ENCODE results near the gene ESPN. TPM values are rescaled to one million over a fixed set of nuclear protein-coding genes. Genes with fewer than 3 reads are reported as not detected.
A peak's percentile ranks its signal among the peaks of the same experiment; 100 is the strongest.

The ESPN gene
- total RNA-seq, 1 experiment from 2014 or later = 53.1 TPM

GRCh38 chr1:6384962-6385361 lies 39.6 kb upstream of the ESPN start:
- Histone ChIP-seq H2AFZ (ENCODE audit: low read length) (no peak overlapping the region), H3K23me2 (ENCODE audit: insufficient read length, low read depth, low read length, poor library complexity, severe bottlenecking) (no peaks in the 10 kb centered on the region), H3K4ac (ENCODE audit: low read depth, low read length) (no peak overlapping the region), H4K91ac (ENCODE audit: insufficient read length, low read depth, low read length) (no peak overlapping the region), H2BK12ac (ENCODE audit: insufficient read length, low read depth, low read length) (no peak overlapping the region), H3K4me1 (ENCODE audit: insufficient read depth, low read length) (peaks cover 4% of the 10 kb centered on the region; the same call in 1 of the 2 replicates), H2BK20ac (ENCODE audit: low read depth, low read length, poor library complexity, severe bottlenecking) (no peak overlapping the region), H3T11ph (ENCODE audit: low read length) (no peak overlapping the region), H3K4me2 (ENCODE audit: insufficient read depth, insufficient read length, low read length) (peak overlapping the region; percentile 25), H2BK120ac (ENCODE audit: low read depth, low read length, poor library complexity, severe bottlenecking) (no peak overlapping the region), H3K18ac (ENCODE audit: insufficient read length, low read depth, low read length) (no peak overlapping the region), H4K20me1 (ENCODE audit: control insufficient read depth, insufficient read depth, insufficient read length) (no peaks in the 10 kb centered on the region), H2BK15ac (ENCODE audit: low read depth, low read length) (no peak overlapping the region), H3K56ac (ENCODE audit: insufficient read length, low read depth, low read length) (no peak overlapping the region), H2BK5ac (ENCODE audit: insufficient read length, low read length) (no peak overlapping the region), H2AK5ac (ENCODE audit: insufficient read length, low read length) (no peak overlapping the region), H4K5ac (ENCODE audit: insufficient read length, low read depth, low read length) (no peak overlapping the region), H4K8ac (replicated peaks; ENCODE audit: insufficient read length, low read depth, low read length) (no peak overlapping the region), H3K9ac (ENCODE audit: extremely low read depth, insufficient read length, low read length) (no peak overlapping the region), H3K79me2 (ENCODE audit: insufficient read depth, low read length) (peaks cover 27% of the 10 kb centered on the region; the same call in 1 of the 2 replicates), H3K79me1 (ENCODE audit: insufficient read depth, low read depth, low read length, poor library complexity, severe bottlenecking) (peaks cover 2% of the 10 kb centered on the region), H3K27me3 (ENCODE audit: insufficient read depth, low read length) (no peaks in the 10 kb centered on the region), H3K9me3 (ENCODE audit: control insufficient read depth, low read depth, low read length) (no peaks in the 10 kb centered on the region), H3K23ac (ENCODE audit: insufficient read length, low read depth, low read length) (no peak overlapping the region), H3K14ac (ENCODE audit: insufficient read depth, low read length) (peak overlapping the region; percentile 44; the same call in 1 of the 2 replicates), H3K27ac (ENCODE audit: insufficient read length, low read depth, low read length) (no peak overlapping the region)
- WGBS (ENCODE audit: extremely low coverage, insufficient read length, low lambda C conversion rate) = no CpG with 5 or more reads among the region's 5 CpGs
- Mint-ChIP-seq H3K36me3 (ENCODE audit: insufficient read depth in 1 of 3, low read depth in 3 of 3) (peaks cover 5 to 20% (median 12%) of the 10 kb centered on the region in 3 experiments), H3K27ac (peak overlapping the region; percentile 70 to 93 (median 91); a peak in 4 of 7 replicates), H3K9me3 (peaks cover 7 to 10% of the 10 kb centered on the region in 2 experiments; a peak in 4 of 5 replicates), H3K4me1 (peaks cover 30 to 31% of the 10 kb centered on the region in 2 experiments), H3K4me3 (peak overlapping the region; percentile 28 to 60; a peak in 2 of 5 replicates), H3K27me3 (ENCODE audit: low read depth) (no peaks in the 10 kb centered on the region)
- no peak for DNase-seq
- TF ChIP-seq, protein P1, sequence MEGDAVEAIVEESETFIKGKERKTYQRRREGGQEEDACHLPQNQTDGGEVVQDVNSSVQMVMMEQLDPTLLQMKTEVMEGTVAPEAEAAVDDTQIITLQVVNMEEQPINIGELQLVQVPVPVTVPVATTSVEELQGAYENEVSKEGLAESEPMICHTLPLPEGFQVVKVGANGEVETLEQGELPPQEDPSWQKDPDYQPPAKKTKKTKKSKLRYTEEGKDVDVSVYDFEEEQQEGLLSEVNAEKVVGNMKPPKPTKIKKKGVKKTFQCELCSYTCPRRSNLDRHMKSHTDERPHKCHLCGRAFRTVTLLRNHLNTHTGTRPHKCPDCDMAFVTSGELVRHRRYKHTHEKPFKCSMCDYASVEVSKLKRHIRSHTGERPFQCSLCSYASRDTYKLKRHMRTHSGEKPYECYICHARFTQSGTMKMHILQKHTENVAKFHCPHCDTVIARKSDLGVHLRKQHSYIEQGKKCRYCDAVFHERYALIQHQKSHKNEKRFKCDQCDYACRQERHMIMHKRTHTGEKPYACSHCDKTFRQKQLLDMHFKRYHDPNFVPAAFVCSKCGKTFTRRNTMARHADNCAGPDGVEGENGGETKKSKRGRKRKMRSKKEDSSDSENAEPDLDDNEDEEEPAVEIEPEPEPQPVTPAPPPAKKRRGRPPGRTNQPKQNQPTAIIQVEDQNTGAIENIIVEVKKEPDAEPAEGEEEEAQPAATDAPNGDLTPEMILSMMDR (conservative IDR thresholded peaks at IDR 0.05) = no peak
